Measurements from ENCODE around the gene SP110. TPM values are rescaled to one million over a fixed set of nuclear protein-coding genes. Genes with fewer than 3 reads are reported as not detected.

Gene SP110
- total RNA-seq, 1 experiment from 2014 or later: 3.5 TPM

DNA sequence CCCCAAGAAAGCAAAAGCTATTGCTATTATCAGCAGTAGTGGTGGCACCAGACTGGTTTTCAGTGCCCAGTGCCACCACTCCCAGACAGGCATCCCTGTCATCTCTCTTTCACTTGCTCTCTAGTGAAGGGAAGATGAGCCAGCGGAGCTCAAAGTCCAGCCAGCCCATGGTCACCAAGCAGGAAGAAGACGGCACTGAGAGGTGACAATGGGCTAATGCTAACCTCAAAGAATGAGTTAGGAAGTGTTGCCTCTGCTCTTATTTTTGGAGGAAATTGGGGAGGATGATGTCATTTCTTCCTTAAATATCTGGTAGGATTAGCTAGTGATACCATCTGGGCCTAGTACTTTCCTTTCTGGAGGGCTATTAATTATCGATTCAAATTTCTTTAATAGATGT, 7.4 kb upstream of the SP110 start:
- Histone ChIP-seq H3K9ac (ENCODE audit: low read length) (no peak overlapping the region), H3K4me1 (ENCODE audit: insufficient read depth, low read length) (peaks cover 7% of the 10 kb centered on the region; the same call in 1 of the 2 replicates), H3K36me3 (ENCODE audit: low read depth, low read length) (no peaks in the 10 kb centered on the region; the same call in 1 of the 2 replicates), H3K4me2 (ENCODE audit: low read length) (no peak overlapping the region), H3F3A (ENCODE audit: low read length, unreplicated experiment) (no peaks in the 10 kb centered on the region), H3K27ac (ENCODE audit: low read length) (no peak overlapping the region), H3K4me3 (ENCODE audit: low read length) (no peak overlapping the region), H3K79me2 (ENCODE audit: low read length) (no peaks in the 10 kb centered on the region), H4K20me1 (ENCODE audit: low read length) (no peaks in the 10 kb centered on the region), H3K9me2 (replicated peaks; ENCODE audit: low read length) (no peaks in the 10 kb centered on the region), H2AFZ (ENCODE audit: low read length) (no peak overlapping the region), H3K9me3 (ENCODE audit: low read length) (peaks cover 11% of the 10 kb centered on the region), H3K27me3 (ENCODE audit: low read length) (no peaks in the 10 kb centered on the region)
- DNase-seq (no peak), ATAC-seq (no peak)
- TF ChIP-seq EZH2phosphoT487 (IDR thresholded peaks at IDR 0.05; ENCODE audit: borderline replicate concordance, low read length) (no peak), EZH2 (IDR thresholded peaks at IDR 0.05; ENCODE audit: low read length, unreplicated experiment) (no peak)
- intact Hi-C loops (cut with micrococcal nuclease): loop anchor here (10.0 kb wide), 1 partner anchor 568 kb away; no protein-coding TSS in a partner anchor
- ChIA-PET CTCF (no interaction called here), POLR2A (ENCODE audit: unreplicated experiment) (no interaction called here)
- BruUV-seq (replicated peaks): no TSS peak

DNA sequence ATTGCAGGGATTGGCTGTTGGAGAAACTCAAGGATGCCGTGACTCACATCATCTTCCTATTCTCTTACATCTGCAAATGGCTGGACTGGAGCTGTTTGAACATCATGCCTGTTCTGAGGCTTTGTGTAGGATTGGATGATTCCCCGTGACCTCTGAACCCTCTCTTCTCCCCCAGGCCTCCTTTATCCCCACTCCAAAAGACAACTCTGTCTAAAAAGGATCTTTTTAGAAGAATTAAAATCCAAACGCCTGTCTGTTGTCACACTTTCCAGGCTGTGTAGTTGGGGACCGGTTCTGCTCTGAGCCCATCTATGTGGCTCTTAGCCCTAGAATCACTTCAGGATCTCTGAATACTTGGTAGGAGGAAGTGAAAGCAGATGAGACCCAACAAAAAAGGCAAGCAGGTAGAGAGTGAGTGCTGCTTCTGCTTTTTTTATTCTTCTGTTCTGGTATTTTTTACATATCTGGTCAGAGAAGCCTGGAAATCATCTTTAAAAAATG, 6.3 kb upstream of the SP110 start:
- ChIA-PET CTCF (no interaction called here), POLR2A (ENCODE audit: unreplicated experiment) (no interaction called here)
- no peak overlapping the region for H3K27ac ChIP-seq (ENCODE audit: low read length)
- H3F3A ChIP-seq (ENCODE audit: low read length, unreplicated experiment): no peaks in the 10 kb centered on the region
- H3K9me2 ChIP-seq (replicated peaks; ENCODE audit: low read length): no peaks in the 10 kb centered on the region
- H3K9me3 ChIP-seq (ENCODE audit: low read length): peaks cover 10% of the 10 kb centered on the region
- BruUV-seq (replicated peaks): no TSS peak
- no peaks in the 10 kb centered on the region; the same call in 1 of the 2 replicates for H3K36me3 ChIP-seq (ENCODE audit: low read depth, low read length)
- ATAC-seq (no peak), DNase-seq (no peak)
- no peak overlapping the region for H2AFZ ChIP-seq (ENCODE audit: low read length)
- H3K4me2 ChIP-seq (ENCODE audit: low read length): no peak overlapping the region
- H3K79me2 ChIP-seq (ENCODE audit: low read length): no peaks in the 10 kb centered on the region
- no peak overlapping the region for H3K9ac ChIP-seq (ENCODE audit: low read length)
- peaks cover 7% of the 10 kb centered on the region; the same call in 1 of the 2 replicates for H3K4me1 ChIP-seq (ENCODE audit: insufficient read depth, low read length)
- H4K20me1 ChIP-seq (ENCODE audit: low read length): no peaks in the 10 kb centered on the region
- TF ChIP-seq EZH2phosphoT487 (IDR thresholded peaks at IDR 0.05; ENCODE audit: borderline replicate concordance, low read length) (no peak), EZH2 (IDR thresholded peaks at IDR 0.05; ENCODE audit: low read length, unreplicated experiment) (no peak)
- TF ChIP-seq, protein P1, sequence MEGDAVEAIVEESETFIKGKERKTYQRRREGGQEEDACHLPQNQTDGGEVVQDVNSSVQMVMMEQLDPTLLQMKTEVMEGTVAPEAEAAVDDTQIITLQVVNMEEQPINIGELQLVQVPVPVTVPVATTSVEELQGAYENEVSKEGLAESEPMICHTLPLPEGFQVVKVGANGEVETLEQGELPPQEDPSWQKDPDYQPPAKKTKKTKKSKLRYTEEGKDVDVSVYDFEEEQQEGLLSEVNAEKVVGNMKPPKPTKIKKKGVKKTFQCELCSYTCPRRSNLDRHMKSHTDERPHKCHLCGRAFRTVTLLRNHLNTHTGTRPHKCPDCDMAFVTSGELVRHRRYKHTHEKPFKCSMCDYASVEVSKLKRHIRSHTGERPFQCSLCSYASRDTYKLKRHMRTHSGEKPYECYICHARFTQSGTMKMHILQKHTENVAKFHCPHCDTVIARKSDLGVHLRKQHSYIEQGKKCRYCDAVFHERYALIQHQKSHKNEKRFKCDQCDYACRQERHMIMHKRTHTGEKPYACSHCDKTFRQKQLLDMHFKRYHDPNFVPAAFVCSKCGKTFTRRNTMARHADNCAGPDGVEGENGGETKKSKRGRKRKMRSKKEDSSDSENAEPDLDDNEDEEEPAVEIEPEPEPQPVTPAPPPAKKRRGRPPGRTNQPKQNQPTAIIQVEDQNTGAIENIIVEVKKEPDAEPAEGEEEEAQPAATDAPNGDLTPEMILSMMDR (conservative IDR thresholded peaks at IDR 0.05; ENCODE audit: low read depth, low read length): no peak
- no peak overlapping the region for H3K4me3 ChIP-seq (ENCODE audit: low read length)
- H3K27me3 ChIP-seq (ENCODE audit: low read length): no peaks in the 10 kb centered on the region
- intact Hi-C loops (cut with micrococcal nuclease): loop anchor here (10.0 kb wide), 1 partner anchor 569 kb away; no protein-coding TSS in a partner anchor

DNA sequence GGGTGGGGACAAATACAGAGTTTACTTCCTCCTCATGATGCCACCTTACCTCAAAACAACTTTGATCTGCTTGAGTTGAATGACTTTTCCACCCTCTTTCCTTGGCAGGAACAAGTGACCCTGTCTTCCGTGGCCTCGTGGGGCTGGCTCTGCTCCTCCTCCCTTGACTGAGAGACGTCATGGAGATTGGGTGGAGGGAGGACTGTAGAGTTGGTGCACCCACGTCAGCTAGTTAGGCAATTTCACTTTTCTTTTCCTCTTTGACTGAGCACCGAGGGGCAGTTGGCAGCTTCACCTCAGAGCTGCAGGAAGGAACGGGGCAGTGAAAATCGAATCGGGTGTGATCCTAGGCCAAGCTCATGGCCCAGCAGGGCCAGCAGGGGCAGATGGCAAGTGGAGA, 5.7 kb upstream of the SP110 start, which contains the start of gene SP140:
Gene SP140, plus strand, starts transcription at position 251 of the 400 bp plus-strand sequence. Its CDS starts 109 bp downstream, at position 360.
- H4K20me1 ChIP-seq (ENCODE audit: low read length): no peaks in the 10 kb centered on the region
- peaks cover 9% of the 10 kb centered on the region; the same call in 1 of the 2 replicates for H3K4me1 ChIP-seq (ENCODE audit: insufficient read depth, low read length)
- H3K36me3 ChIP-seq (ENCODE audit: low read depth, low read length): no peaks in the 10 kb centered on the region; the same call in 1 of the 2 replicates
- no peak within 1 kb of the TSS for H3K4me2 ChIP-seq (ENCODE audit: low read length)
- no peak for ATAC-seq
- ChIA-PET POLR2A (ENCODE audit: unreplicated experiment) (no interaction called here), CTCF (no interaction called here)
- DNase-seq: no peak
- H3K4me3 ChIP-seq (ENCODE audit: low read length): no peak within 1 kb of the TSS
- H3F3A ChIP-seq (ENCODE audit: low read length, unreplicated experiment): no peaks in the 10 kb centered on the region
- H3K9ac ChIP-seq (ENCODE audit: low read length): no peak within 1 kb of the TSS
- H3K27me3 ChIP-seq (ENCODE audit: low read length): no peaks in the 10 kb centered on the region
- no peaks in the 10 kb centered on the region for H3K9me2 ChIP-seq (replicated peaks; ENCODE audit: low read length)
- no peak for TF ChIP-seq EZH2phosphoT487 (IDR thresholded peaks at IDR 0.05; ENCODE audit: borderline replicate concordance, low read length)
- no peak for TF ChIP-seq EZH2 (IDR thresholded peaks at IDR 0.05; ENCODE audit: low read length, unreplicated experiment)
- TF ChIP-seq, protein P1 (conservative IDR thresholded peaks at IDR 0.05; ENCODE audit: low read depth, low read length): no peak
- H2AFZ ChIP-seq (ENCODE audit: low read length): no peak within 1 kb of the TSS
- BruUV-seq (replicated peaks): no TSS peak
- H3K9me3 ChIP-seq (ENCODE audit: low read length): peaks cover 4% of the 10 kb centered on the region; the same call in 1 of the 2 replicates
- no peaks in the 10 kb centered on the region for H3K79me2 ChIP-seq (ENCODE audit: low read length)
- intact Hi-C loops (cut with micrococcal nuclease): loop anchor here (10.0 kb wide), 1 partner anchor 569 kb away; no protein-coding TSS in a partner anchor
- H3K27ac ChIP-seq (ENCODE audit: low read length): no peak within 1 kb of the TSS

All from PC-3 (cell line).